ENCODE measurements around the gene CASP2. TPM values are rescaled to one million over a fixed set of nuclear protein-coding genes. Genes with fewer than 3 reads are reported as not detected.

Gene CASP2
- total and polyA plus RNA-seq, 10 of the 15 experiments (the other 5 are each of a cell fraction or from before 2014, with no cell fraction given), result 12.1 to 60.4 (median 26.2) TPM

DNA sequence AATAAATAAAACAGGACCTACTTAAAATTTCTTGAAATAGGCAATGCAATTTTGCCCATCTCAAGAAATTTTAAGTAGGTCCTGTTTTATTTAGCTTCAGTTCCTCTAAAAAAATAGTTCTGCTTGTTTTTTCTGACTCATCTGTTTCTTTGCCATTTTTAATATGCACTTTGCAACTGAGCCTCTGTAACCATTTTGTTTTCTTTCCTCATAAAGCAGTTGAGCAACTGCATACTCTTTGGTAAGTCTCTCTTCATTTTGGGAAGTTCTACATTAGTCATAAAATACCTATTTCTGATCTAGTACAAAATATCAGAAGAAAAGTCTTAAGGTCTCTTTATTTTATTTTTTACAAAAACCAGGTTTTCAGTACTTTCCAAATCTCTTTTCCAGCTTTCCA lies 48.3 kb upstream of the CASP2 start:
- BruUV-seq (replicated peaks), result no TSS peak
- Histone ChIP-seq H3K36me3 (ENCODE audit: control insufficient read depth in 2 of 2, insufficient read depth in 2 of 2, low read length in 1 of 2) (no peaks in the 10 kb centered on the region), H3K79me2 (ENCODE audit: control insufficient read depth, insufficient read depth, low read length) (no peaks in the 10 kb centered on the region), H4K20me1 (ENCODE audit: control insufficient read depth, insufficient read depth) (no peaks in the 10 kb centered on the region), H3K9ac (ENCODE audit: control insufficient read depth, insufficient read depth, low read length) (no peak overlapping the region), H3K27me3 (replicated peaks in 1 of 2; ENCODE audit: control insufficient read depth in 2 of 2, insufficient read depth in 2 of 2, low read length in 1 of 2) (no peaks in the 10 kb centered on the region), H3K9me3 (replicated peaks; ENCODE audit: control insufficient read depth, insufficient read depth, low read length) (no peaks in the 10 kb centered on the region; the same call in 2 of the 3 replicates), H3K27ac (ENCODE audit: control insufficient read depth, insufficient read depth) (no peak overlapping the region), H3K4me1 (ENCODE audit: control insufficient read depth, insufficient read depth, low read length) (no peaks in the 10 kb centered on the region), H2AFZ (ENCODE audit: control insufficient read depth, low read depth, low read length) (no peak overlapping the region), H3K4me3 (no peak overlapping the region), H3K4me2 (ENCODE audit: control insufficient read depth, insufficient read depth) (no peak overlapping the region)
- in situ Hi-C loops (cut with MboI), result no loop called here
- intact Hi-C loops (cut with micrococcal nuclease; ENCODE audit: unreplicated experiment), result loop anchor here (1.0 to 10.0 kb wide), 3 partner anchors 65 to 885 kb away; partner anchors contain the start of gene OR2A14
- FAIRE-seq, result no peak
- CTCF ChIA-PET, result interaction anchor here (0.7 to 6.9 kb wide), 51 partner anchors 8 to 888 kb away, joined by 3 to 124 read pairs (median 6); partner anchors contain the start of genes CLCN1, EPHA1 and GSTK1
- POLR2A ChIA-PET, result interaction anchor here (0.7 kb wide), 1 partner anchor 116 kb away, joined by 6 read pairs; no protein-coding TSS in a partner anchor
- ATAC-seq, result no peak
- DNase-seq (ENCODE audit: low read depth, low spot score), result no peak
- SMC1A ChIA-PET (ENCODE audit: uncharacterized antibody, unreplicated experiment), result interaction anchor here (0.6 to 3.3 kb wide), 25 partner anchors 8 to 888 kb away, joined by 3 to 73 read pairs (median 6); partner anchors contain the start of genes EPHA1 and TAS2R40
- RAD21 ChIA-PET (ENCODE audit: unreplicated experiment), result interaction anchor here (0.9 to 2.5 kb wide), 15 partner anchors 10 to 888 kb away, joined by 3 to 54 read pairs (median 5); partner anchors contain the start of genes EPHA1 and GSTK1
- TF ChIP-seq RB1 (IDR thresholded peaks at IDR 0.05; ENCODE audit: borderline replicate concordance) (no peak), ZBTB40 (IDR thresholded peaks at IDR 0.05; ENCODE audit: borderline replicate concordance) (no peak), BMI1 (IDR thresholded peaks at IDR 0.05; ENCODE audit: borderline replicate concordance) (no peak), TCF12 (IDR thresholded peaks at IDR 0.05; ENCODE audit: low read depth, low read length) (no peak), ETV6 (conservative IDR thresholded peaks at IDR 0.05 in 1 of 2, IDR thresholded peaks at IDR 0.05 in 1 of 2; ENCODE audit: borderline replicate concordance in 1 of 2, low read depth in 1 of 2) (no peak), ASH2L (IDR thresholded peaks at IDR 0.05; ENCODE audit: borderline replicate concordance, low read depth) (no peak), SMAD5 (IDR thresholded peaks at IDR 0.05; ENCODE audit: low read depth) (no peak)
- TF ChIP-seq, protein P1, sequence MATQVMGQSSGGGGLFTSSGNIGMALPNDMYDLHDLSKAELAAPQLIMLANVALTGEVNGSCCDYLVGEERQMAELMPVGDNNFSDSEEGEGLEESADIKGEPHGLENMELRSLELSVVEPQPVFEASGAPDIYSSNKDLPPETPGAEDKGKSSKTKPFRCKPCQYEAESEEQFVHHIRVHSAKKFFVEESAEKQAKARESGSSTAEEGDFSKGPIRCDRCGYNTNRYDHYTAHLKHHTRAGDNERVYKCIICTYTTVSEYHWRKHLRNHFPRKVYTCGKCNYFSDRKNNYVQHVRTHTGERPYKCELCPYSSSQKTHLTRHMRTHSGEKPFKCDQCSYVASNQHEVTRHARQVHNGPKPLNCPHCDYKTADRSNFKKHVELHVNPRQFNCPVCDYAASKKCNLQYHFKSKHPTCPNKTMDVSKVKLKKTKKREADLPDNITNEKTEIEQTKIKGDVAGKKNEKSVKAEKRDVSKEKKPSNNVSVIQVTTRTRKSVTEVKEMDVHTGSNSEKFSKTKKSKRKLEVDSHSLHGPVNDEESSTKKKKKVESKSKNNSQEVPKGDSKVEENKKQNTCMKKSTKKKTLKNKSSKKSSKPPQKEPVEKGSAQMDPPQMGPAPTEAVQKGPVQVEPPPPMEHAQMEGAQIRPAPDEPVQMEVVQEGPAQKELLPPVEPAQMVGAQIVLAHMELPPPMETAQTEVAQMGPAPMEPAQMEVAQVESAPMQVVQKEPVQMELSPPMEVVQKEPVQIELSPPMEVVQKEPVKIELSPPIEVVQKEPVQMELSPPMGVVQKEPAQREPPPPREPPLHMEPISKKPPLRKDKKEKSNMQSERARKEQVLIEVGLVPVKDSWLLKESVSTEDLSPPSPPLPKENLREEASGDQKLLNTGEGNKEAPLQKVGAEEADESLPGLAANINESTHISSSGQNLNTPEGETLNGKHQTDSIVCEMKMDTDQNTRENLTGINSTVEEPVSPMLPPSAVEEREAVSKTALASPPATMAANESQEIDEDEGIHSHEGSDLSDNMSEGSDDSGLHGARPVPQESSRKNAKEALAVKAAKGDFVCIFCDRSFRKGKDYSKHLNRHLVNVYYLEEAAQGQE (IDR thresholded peaks at IDR 0.05; ENCODE audit: low read depth, low read length), result no peak
- TF ChIP-seq, protein P2, sequence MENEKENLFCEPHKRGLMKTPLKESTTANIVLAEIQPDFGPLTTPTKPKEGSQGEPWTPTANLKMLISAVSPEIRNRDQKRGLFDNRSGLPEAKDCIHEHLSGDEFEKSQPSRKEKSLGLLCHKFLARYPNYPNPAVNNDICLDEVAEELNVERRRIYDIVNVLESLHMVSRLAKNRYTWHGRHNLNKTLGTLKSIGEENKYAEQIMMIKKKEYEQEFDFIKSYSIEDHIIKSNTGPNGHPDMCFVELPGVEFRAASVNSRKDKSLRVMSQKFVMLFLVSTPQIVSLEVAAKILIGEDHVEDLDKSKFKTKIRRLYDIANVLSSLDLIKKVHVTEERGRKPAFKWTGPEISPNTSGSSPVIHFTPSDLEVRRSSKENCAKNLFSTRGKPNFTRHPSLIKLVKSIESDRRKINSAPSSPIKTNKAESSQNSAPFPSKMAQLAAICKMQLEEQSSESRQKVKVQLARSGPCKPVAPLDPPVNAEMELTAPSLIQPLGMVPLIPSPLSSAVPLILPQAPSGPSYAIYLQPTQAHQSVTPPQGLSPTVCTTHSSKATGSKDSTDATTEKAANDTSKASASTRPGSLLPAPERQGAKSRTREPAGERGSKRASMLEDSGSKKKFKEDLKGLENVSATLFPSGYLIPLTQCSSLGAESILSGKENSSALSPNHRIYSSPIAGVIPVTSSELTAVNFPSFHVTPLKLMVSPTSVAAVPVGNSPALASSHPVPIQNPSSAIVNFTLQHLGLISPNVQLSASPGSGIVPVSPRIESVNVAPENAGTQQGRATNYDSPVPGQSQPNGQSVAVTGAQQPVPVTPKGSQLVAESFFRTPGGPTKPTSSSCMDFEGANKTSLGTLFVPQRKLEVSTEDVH (IDR thresholded peaks at IDR 0.05; ENCODE audit: low read depth, partially characterized antibody), result no peak
- TF ChIP-seq, protein P3, sequence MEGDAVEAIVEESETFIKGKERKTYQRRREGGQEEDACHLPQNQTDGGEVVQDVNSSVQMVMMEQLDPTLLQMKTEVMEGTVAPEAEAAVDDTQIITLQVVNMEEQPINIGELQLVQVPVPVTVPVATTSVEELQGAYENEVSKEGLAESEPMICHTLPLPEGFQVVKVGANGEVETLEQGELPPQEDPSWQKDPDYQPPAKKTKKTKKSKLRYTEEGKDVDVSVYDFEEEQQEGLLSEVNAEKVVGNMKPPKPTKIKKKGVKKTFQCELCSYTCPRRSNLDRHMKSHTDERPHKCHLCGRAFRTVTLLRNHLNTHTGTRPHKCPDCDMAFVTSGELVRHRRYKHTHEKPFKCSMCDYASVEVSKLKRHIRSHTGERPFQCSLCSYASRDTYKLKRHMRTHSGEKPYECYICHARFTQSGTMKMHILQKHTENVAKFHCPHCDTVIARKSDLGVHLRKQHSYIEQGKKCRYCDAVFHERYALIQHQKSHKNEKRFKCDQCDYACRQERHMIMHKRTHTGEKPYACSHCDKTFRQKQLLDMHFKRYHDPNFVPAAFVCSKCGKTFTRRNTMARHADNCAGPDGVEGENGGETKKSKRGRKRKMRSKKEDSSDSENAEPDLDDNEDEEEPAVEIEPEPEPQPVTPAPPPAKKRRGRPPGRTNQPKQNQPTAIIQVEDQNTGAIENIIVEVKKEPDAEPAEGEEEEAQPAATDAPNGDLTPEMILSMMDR (IDR thresholded peaks at IDR 0.05 in 2 of 3, conservative IDR thresholded peaks at IDR 0.05 in 1 of 3; ENCODE audit: control insufficient read depth in 2 of 3, extremely low read depth in 1 of 3, insufficient read depth in 1 of 3, low read depth in 3 of 3, low read length in 3 of 3), result no peak
